Type B pancreatic cell (in vitro differentiated cells): Measurements from ENCODE around the gene LGALSL. TPM values are rescaled to one million over a fixed set of nuclear protein-coding genes. Genes with fewer than 3 reads are reported as not detected.

ENCODE experiments used
- DNase-seq: peaks from one replicate; pipeline ENCODE4 v3.0.0; 2021; ENCODE audit warnings: mixed read lengths; ENCODE audit not compliant: unreplicated experiment; ENCODE audit errors: extremely low spot score
- H3K27ac Mint-ChIP-seq: 2 replicates; pipeline ENCODE4 v1.8.0; 2021; ENCODE audit warnings: mild to moderate bottlenecking, mixed read lengths
- H3K27me3 Mint-ChIP-seq: 2 replicates; pipeline ENCODE4 v1.8.0; 2021; ENCODE audit warnings: mixed read lengths
- H3K36me3 Mint-ChIP-seq: 2 replicates; pipeline ENCODE4 v1.8.0; 2021; ENCODE audit warnings: mixed read lengths
- H3K4me1 Mint-ChIP-seq: one replicate; pipeline ENCODE4 v1.8.0; 2021; ENCODE audit warnings: mixed read lengths; ENCODE audit not compliant: unreplicated experiment
- H3K4me3 Mint-ChIP-seq: 2 replicates; pipeline ENCODE4 v1.8.0; 2021; ENCODE audit warnings: mild to moderate bottlenecking, mixed read lengths
- H3K9me3 Mint-ChIP-seq: 2 replicates; pipeline ENCODE4 v1.8.0; 2021; ENCODE audit warnings: mixed read lengths
- CTCF ChIP-seq: fragments of 200-600 bp; sonication (generic); conservative IDR thresholded peaks from 2 replicates; pipeline ENCODE4 v1.5.0; 2021; ENCODE audit warnings: antibody characterized with exemption, mild to moderate bottlenecking
- total RNA-seq: library from RNA; stranded (reverse); gene quantifications from 2 replicates; pipeline ENCODE4 v1.2.1, GENCODE V29; 2021; ENCODE audit warnings: low replicate concordance

Gene LGALSL
- total RNA-seq, 1 donor from 2014 or later, result 19.2 TPM

DNA sequence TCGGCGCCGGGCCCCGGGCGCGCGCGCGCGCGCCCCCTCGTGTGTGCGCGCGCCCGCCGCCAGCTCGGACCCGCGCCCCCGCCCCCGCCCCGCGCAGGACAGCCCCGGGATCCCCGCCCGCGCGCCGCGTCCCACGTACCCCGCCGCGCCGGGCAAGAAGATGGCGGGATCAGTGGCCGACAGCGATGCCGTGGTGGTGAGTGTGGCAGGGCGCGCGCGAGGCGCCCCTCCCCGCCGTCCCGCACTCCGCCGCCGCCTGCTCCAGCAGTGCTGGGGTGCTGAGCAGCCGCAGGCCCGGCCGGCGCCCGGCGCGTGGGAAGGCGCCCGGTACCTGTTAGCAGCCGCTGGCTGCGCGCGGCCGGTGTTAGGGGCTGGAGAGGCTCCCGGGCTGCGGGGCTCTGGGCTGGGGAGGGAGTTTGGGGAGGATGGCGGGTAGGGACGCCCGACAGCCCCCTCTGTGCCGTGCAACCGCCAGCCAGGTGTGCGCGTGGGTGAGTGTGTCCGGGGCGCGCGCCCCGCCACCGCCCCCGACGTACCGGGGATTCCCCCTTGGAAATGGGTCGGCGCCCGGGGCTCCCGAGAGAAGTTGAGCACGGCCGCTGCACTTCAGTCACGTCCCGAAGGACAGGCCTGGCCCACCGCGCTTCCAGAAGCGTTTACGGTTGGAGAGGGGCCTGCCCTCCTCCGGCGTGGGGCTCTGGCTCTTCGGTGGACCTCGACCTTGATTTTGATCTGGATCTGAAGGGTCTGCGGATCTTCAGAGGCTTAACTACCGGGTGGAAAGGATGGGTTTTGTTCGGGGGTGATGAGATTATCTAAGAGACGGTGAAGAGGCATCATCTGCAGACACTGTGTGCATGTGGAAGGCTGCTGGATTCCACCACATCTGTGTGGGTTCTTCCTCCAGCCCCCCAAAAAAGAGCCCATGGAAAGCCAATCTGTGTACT is 697 bp downstream of the LGALSL start:
- no peak for TF ChIP-seq CTCF
- Mint-ChIP-seq H3K27ac (peak overlapping the region; percentile 92), H3K4me3 (peak overlapping the region; percentile 94), H3K27me3 (no peaks in the 10 kb centered on the region), H3K4me1 (peaks cover 17% of the 10 kb centered on the region), H3K36me3 (peaks cover 26% of the 10 kb centered on the region), H3K9me3 (no peaks in the 10 kb centered on the region)
- DNase-seq, result peak; percentile 78

- Mint-ChIP-seq H3K4me3 (peak overlapping the region; percentile 94), H3K9me3 (no peaks in the 10 kb centered on the region), H3K36me3 (peaks cover 26% of the 10 kb centered on the region), H3K27me3 (no peaks in the 10 kb centered on the region), H3K4me1 (peaks cover 17% of the 10 kb centered on the region), H3K27ac (peak overlapping the region; percentile 92)
- no peak for DNase-seq
- TF ChIP-seq CTCF, result no peak
These were observed 1.6 kb downstream of the LGALSL start for GRCh38 chr2:64455545-64455944.

DNA sequence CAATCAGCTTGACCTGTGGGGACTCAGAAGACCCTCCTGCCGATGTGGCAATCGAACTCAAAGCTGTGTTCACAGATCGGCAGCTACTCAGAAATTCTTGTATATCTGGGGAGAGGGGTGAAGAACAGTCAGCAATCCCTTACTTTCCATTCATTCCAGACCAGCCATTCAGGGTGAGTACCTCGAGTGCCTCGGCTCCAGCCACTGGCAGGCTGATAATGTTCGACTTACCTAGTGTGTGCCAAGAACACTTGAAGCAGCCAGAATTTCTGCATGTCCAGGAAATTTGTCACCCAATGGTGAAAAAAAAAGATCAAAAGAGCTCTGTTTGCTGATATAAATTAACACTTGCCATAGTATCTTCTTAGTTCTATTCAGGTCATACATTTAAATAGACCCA is 2.3 kb downstream of the LGALSL start:
- TF ChIP-seq CTCF, result no peak
- no peaks in the 10 kb centered on the region for H3K9me3 Mint-ChIP-seq
- peaks cover 17% of the 10 kb centered on the region for H3K4me1 Mint-ChIP-seq
- no peak overlapping the region for H3K27ac Mint-ChIP-seq
- H3K36me3 Mint-ChIP-seq, result peaks cover 26% of the 10 kb centered on the region
- H3K4me3 Mint-ChIP-seq, result peak overlapping the region; percentile 94
- DNase-seq, result no peak
- H3K27me3 Mint-ChIP-seq, result no peaks in the 10 kb centered on the region

DNA sequence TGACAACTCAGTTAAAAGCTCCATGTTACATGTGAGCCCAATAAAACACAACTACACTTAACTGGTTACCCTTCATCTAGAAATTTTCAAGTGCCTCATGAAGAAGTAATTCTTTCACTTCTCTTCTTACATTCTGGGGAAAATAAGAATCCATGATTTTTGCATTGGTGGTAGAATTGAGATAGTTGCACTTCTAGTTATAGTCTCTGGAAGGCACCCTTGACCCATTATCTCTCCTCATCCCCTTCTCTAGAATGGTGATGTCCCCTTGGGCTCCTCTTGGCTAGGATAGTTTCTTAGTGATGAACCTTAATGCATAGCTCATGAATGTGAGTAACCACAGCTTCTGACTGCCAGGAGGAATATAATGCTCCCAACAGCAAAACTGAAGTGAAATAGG is 3.6 kb downstream of the LGALSL start:
- no peak for DNase-seq
- H3K36me3 Mint-ChIP-seq, result peaks cover 26% of the 10 kb centered on the region
- H3K4me3 Mint-ChIP-seq, result no peak overlapping the region
- H3K4me1 Mint-ChIP-seq, result peaks cover 23% of the 10 kb centered on the region
- H3K27ac Mint-ChIP-seq, result no peak overlapping the region
- no peaks in the 10 kb centered on the region for H3K9me3 Mint-ChIP-seq
- H3K27me3 Mint-ChIP-seq, result no peaks in the 10 kb centered on the region
- TF ChIP-seq CTCF, result no peak

DNA sequence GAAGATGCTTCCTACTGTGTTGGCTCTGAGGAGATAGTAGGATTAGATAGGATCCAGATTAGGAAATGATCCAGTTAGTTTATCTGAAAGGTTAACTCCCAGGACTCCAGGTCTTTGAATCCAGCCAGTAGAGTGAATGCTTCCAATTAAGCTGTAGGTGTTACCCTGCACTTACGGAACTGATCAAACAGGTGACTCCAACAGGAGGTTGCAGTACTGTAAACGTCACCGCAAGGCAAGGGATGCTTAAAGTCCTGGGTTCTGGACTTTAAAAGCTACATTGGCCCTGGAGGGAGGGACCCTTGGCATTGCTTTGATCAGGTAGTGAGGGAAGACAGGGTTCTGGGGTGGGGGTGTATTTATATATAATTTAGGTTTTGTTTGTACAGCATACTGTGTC is 5.6 kb downstream of the LGALSL start:
- Mint-ChIP-seq H3K4me1 (peaks cover 16% of the 10 kb centered on the region), H3K9me3 (no peaks in the 10 kb centered on the region), H3K27me3 (no peaks in the 10 kb centered on the region), H3K27ac (no peak overlapping the region), H3K4me3 (no peak overlapping the region), H3K36me3 (peaks cover 26% of the 10 kb centered on the region)
- no peak for TF ChIP-seq CTCF
- DNase-seq, result no peak
